Activated CD8-positive, alpha-beta memory T cell treated with anti-CD3 and anti-CD28 coated beads for 24 hours (primary cell): Measurements from ENCODE around the gene SCML1.

ENCODE experiments used
- DNase-seq: peaks from one replicate; pipeline ENCODE4 v3.0.0-alpha.2; 2020

Gene SCML1

DNA sequence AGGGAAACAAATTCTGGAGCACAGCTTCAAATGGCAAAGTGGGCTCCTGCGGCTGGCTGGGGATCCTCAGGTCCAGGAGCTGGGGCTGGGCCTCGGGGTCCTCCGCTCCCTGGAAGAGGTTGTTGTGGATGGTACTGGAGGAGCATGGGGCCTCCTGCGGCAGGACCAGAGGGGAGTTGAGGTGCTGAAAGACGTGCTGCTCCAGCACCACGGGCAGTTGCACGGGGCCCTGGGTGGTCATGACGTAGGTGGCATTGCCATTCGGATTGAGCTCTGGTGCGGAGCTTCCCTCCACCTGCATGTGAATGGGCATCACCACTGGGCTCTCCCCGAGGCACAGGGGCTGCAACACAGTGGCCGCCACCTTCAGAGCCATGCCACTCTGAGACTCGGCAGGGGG is 64.1 kb downstream of the SCML1 start:
- no peak for DNase-seq

DNA sequence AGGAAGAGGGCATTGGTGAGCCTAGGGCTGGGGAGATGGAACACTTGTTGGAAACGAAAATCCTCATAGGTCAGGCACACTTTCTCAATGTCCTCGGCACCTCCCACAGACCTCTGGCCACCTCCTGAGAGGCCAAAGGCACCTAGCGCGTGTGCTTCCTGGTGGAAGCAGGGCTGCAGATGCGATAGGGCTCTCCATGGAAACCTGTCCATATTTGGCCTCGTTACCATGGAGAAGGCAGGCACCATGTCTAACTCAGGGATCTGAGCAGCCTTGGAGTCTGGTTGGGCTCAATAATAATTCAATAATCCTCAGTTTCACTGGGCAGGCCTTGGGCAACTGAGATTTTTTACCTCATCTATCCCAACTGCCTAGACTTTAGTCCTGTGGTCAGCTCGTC is 65.5 kb downstream of the SCML1 start:
- DNase-seq = no peak

DNA sequence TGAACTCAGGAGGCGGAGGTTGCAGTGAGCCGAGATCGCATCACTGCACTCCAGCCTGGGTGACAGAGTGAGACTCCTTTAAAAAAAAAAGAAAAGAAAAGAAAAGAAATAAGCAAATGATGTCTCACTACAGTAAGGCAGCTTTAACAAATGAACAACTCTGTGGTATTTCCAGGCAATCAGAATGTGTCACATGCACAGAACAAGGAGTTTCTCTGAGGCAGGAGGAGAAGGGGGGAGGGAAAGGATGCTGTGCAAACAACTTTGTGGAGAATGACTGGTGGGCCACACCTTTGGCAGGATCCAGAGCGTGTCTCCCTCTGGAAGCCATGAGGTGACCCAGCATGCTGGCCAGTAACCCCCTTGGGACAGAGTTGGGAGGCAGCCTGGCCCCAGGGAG is 66.2 kb downstream of the SCML1 start:
- no peak for DNase-seq
